HL-60/S4 treated with phorbol 12-myristate 13-acetate at 8.2 ng/mL for 4 days and 3 days (cell line): ENCODE data around the gene RBMY1E.
"Not testable (repeated sequence)": the region's sequence is repeated elsewhere in the genome, so short reads cannot be mapped to it uniquely, and the experiment has no call there.

Source experiments
- in situ Hi-C: fragments of 300-500 bp; cut with MboI; formaldehyde crosslinking; loops from 2 replicates; pipeline ENCODE4 v1.15.0; 2022; ENCODE audit warnings: low sequenced_read_pairs

The RBMY1E gene

DNA sequence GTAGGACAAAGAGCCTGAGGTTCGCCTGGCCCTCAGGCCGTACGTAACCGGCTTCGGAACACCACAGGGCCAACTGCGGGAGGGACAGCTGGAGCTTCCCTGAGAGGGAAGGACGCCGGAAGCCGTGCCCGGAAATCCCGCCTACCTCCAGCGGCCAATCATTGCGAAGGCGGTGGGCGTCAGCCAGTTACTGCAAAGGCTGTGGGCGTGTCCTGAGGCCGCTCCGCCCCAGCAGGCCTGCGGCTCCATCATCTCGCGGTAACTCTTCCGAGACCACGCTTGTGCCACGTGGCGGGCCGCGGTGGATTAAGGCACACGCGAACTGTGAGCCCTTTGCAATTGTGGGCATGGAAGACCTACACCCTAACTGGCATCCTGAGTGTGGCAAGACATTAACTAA is at the start of gene RBMY1E:
RBMY1E (minus strand) TSS at position 101 of the 400 bp plus-strand sequence. CDS start 1,978 bp downstream, outside the sequence.
- in situ Hi-C loops = not testable (repeated sequence)

GRCh38 chrY:21894426-21894825 is 23.4 kb downstream of the RBMY1E start, which contains the start of gene RBMY1D:
Gene RBMY1D, minus strand, starts transcription at chrY:21894526. Its CDS starts 2,013 bp downstream, at chrY:21892513.
- in situ Hi-C loops = not testable (repeated sequence)

DNA sequence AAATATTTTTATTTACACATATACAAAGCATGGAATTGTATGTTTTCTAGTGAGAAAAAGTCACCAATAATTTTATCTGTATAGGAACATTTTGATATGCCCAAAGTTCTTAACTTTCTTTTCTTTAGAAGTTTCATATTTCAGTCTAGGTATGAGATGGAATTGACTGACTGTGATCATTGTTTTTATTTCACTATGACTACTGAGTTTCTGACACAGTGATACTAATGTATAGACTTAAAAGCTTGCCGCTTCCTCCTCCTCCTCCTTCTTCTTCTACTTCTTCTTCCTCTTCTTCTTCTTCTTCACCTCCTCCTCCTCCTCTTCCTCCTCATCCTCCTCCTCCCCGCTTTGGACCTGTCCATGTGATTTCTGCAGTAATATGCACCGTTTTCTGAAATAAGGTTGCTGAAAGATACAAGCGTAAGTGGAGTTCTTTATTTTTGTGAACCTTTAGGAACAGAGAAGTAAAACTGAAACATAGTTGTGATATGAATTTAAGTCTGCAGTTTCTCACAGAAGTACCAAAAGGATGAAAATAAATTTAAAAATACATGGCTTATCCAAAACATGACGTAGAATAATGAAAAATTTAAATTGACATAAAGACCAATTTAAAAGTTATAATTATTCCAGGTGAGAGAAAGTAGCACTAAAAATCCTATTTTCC is 48.3 kb downstream of the RBMY1E start:
- in situ Hi-C loops = not testable (repeated sequence)
